Fibroblast of the aortic adventitia (primary cell): ENCODE results near the gene DOCK9. TPM values are rescaled to one million over a fixed set of nuclear protein-coding genes. Genes with fewer than 3 reads are reported as not detected.
"Not testable (repeated sequence)": the region's sequence is repeated elsewhere in the genome, so short reads cannot be mapped to it uniquely, and the experiment has no call there.

Source experiments
- DNase-seq: peaks from one replicate; pipeline ENCODE4 v3.0.0-alpha.2; 2010; ENCODE audit warnings: low read depth
- H3K4me3 ChIP-seq: 2 replicates; pipeline ENCODE4 v1.5.1; 2011; ENCODE audit warnings: low read depth, mild to moderate bottlenecking, control low read depth, low read length, moderate library complexity
- total RNA-seq: library from RNA; depleted of rRNA; stranded (reverse); fragments of >200 nt; gene quantifications from 2 replicates; pipeline ENCODE4 v1.2.3, GENCODE V29; 2012; ENCODE audit warnings: low replicate concordance
- TF ChIP-seq, protein P1 (sequence below): IDR thresholded peaks from 2 replicates; pipeline ENCODE4 v1.5.1; 2011; ENCODE audit warnings: mild to moderate bottlenecking, low read length, control low read depth, inconsistent platforms; ENCODE audit not compliant: insufficient read depth

DOCK9 gene
- total RNA-seq, 1 donor, result 28.1 TPM

DNA sequence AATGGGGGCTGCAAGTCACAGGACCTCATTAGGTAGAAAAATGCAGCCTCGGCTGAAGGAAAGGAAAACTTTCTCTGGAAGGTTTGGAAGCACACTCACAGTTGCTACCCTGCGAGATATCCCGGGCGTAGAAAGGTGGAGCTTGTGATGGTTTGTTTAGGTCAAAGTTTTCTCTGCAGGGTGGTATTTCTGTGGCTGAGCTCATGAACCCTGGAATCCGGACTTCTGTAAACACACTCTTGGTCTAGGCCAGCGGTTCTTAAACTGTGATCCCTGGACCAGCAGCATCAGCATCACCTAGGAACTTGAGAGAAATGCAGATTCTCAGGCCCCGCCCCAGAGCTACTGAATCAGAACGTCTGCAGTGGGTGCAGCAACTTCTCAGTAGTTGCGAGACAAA, 222.1 kb downstream of the DOCK9 start:
- H3K4me3 ChIP-seq, result no peak overlapping the region
- TF ChIP-seq, protein P1, sequence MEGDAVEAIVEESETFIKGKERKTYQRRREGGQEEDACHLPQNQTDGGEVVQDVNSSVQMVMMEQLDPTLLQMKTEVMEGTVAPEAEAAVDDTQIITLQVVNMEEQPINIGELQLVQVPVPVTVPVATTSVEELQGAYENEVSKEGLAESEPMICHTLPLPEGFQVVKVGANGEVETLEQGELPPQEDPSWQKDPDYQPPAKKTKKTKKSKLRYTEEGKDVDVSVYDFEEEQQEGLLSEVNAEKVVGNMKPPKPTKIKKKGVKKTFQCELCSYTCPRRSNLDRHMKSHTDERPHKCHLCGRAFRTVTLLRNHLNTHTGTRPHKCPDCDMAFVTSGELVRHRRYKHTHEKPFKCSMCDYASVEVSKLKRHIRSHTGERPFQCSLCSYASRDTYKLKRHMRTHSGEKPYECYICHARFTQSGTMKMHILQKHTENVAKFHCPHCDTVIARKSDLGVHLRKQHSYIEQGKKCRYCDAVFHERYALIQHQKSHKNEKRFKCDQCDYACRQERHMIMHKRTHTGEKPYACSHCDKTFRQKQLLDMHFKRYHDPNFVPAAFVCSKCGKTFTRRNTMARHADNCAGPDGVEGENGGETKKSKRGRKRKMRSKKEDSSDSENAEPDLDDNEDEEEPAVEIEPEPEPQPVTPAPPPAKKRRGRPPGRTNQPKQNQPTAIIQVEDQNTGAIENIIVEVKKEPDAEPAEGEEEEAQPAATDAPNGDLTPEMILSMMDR, result no peak
- no peak for DNase-seq

DNA sequence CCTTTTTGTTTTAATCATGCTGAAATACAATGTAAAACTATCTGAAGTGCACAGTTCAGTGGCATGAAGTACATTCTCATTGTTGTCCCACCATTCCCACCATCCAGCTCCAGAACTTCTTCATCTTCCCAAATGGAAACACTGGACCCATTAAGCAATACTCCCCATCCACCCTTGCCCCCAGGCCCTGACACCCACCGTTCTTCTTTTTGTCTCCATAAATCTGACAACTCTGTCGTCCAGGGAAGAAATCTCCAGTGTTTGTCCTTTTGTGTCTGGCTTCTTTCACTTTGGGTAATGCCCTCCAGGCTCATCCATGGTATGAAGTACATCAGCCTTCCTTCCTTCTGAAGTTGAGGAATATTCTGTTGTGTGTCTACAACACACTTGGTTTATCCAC, 222.7 kb downstream of the DOCK9 start:
- H3K4me3 ChIP-seq, result no peak overlapping the region
- TF ChIP-seq, protein P1, result no peak
- DNase-seq, result no peak

DNA sequence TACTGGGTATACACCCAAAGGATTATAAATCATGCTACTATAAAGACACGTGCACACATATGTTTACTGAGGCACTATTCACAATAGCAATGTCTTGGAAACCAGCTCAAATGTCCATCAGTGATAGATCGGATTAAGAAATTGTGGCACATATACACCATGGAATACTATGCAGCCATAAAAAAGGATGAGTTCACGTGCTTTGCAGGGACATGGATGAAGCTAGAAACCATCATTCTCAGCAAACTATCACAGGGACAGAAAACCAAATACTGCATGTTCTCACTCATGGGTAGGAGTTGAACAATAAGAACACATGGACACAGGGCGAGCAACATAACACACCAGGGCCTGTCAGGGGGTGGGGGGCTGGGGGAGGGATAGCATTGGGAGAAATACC, 223.4 kb downstream of the DOCK9 start:
- not testable (repeated sequence) for H3K4me3 ChIP-seq, DNase-seq

DNA sequence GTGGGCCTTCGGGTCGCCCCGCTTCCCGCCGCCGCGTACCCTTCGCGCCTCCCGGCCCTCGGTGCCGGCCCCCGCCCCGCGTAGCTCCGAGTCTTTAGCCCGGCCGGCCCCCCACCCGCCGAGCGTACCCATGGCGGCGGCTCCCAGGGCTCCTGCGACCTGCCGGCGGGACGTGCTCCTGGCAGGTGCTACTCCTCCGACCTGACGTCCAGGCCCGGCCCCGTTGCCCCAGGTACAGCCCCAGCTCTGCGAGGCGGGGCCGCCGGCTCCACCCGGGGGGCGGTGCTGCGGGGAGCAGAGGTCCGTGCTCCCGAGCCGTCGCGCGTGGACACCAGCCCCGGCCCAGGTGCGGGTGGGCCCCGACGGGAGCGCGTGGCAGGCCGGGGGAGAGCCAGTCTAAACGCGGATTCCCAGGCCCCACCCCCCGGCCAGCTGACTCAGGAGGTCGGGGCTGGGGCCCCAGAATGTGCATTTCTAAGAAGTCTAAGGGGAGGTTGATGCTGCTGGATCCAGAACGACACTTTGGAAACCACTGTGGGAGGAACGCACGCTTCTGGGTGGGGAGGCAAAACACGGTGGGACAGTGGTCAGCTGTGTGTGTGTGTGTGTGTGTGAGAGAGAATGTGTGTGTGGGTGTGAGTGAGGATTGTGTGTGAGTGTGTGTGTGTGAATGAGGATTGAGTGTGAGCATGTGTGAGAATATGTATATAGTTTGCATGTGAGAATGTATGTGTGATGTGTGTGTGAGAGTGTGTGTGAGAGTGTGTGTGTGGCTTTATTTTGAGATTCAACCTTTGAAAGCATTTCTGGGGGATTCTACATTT, 225.2 kb downstream of the DOCK9 start, which contains the start of gene SLC15A1:
Gene SLC15A1 (minus strand): TSS at position 206 of the 824 bp plus-strand sequence. CDS start 74 bp downstream, at position 132.
- no peak for DNase-seq
- peak within 1 kb of the TSS; percentile 9 for H3K4me3 ChIP-seq
- TF ChIP-seq, protein P1, result no peak

DNA sequence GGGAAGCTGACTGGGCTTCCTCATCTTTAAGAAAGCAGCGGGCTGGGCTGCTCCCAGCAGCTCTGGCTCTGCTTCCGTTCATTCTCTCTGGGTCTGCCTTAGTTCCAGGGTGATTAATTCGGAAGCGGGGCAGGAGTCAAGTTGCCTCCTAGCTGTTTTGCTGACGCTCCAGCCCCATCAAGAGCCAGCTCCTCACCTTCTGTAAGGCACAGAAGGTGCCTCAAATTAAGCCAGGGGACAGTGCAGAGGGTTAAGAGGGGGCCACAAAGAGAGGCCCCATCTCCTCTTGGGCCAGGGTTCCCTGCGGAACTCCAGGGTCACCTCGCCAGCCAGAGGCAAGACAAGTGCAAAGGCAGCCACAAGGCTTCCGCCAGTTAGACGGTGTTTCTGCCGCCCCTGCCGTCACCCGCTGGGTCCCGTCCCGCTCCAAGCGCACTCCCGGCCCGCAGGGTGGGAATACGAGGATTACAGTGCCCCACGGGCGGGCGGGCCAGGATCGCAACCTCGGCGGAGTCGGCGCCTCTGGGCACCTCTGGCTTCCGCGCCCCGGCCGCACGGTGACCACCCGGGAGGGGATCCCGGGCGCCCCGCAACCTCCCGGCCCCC, 225.9 kb downstream of the DOCK9 start:
- peak overlapping the region; percentile 9 for H3K4me3 ChIP-seq
- DNase-seq, result peak; percentile 41
- TF ChIP-seq, protein P1, result no peak

DNA sequence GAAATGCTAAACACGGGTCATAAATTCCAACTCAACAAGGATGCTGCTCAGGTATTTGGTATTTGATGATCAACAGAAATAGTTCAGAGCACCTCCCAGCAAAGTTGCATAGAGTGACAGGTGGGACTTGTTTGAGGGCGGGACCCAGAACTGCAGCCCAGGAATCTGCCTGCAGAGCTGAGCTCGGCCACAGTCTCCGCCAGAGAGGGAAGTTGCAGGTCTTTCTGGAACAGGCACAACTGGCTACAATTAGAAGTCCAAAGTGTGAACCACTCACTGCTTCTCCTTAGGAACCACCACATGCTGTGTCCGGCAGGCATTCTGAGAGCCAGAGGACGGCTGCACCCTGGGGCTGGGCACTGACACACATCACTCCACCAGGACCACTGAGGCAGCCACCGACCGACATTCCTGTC, 226.5 kb downstream of the DOCK9 start:
- TF ChIP-seq, protein P1, result no peak
- no peak for DNase-seq
- no peak overlapping the region for H3K4me3 ChIP-seq

DNA sequence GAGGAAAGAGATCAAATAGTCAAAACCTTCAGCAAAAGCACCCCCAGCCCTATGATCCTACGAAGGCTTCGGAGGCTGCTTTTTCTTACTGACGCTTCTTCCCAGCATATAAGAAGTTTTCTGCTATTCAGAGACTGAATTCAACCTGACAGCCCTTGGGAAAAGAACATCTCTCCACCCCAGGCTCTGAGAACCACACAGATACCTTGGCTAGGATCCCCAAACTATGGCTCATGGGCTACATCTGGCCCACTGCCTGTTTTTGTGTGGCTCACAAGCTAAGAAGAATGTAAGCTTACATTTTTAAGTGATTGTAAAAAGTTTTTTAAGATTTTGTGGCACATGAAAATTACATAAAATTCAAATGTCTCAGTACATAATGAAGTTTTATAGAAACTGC, 228.4 kb downstream of the DOCK9 start:
- H3K4me3 ChIP-seq, result no peak overlapping the region
- DNase-seq, result peak; percentile 83

More for the DNA sequence above, 228.4 kb downstream of the DOCK9 start:
- TF ChIP-seq, protein P1, result no peak
